Articular chondrocyte of knee joint (primary cell): Measurements from ENCODE around the gene TUBA3E. TPM values are rescaled to one million over a fixed set of nuclear protein-coding genes. Genes with fewer than 3 reads are reported as not detected.

Source experiments
- total RNA-seq: library from RNA; depleted of rRNA; stranded (reverse); fragments of >200 nt; gene quantifications from 2 replicates; pipeline ENCODE4 v1.2.3, GENCODE V29; 2012

The TUBA3E gene
- not detected in 2 replicates for total RNA-seq

GRCh38 chr2:130198343-130198742 lies at the start of gene TUBA3E:
Gene TUBA3E, minus strand, starts transcription at chr2:130198439. Its CDS starts 79 bp downstream, at chr2:130198360.

GRCh38 chr2:130181880-130182682 lies 16.2 kb downstream of the TUBA3E start, which contains the start of gene MZT2B:
Gene MZT2B, plus strand, starts transcription at chr2:130182262. Its CDS starts 21 bp downstream, at chr2:130182283.

GRCh38 chr2:130181325-130181879 lies 16.8 kb downstream of the TUBA3E start, which contains the start of gene SMPD4:
Gene SMPD4, minus strand, starts transcription at chr2:130181602. Its CDS starts 5,010 bp downstream, at chr2:130176592.

GRCh38 chr2:130145006-130145414 lies 53.2 kb downstream of the TUBA3E start, which contains the start of gene CCDC74B:
Gene CCDC74B, minus strand, starts transcription at chr2:130145112. Its CDS starts 116 bp downstream, at chr2:130144996.

Other genes with a start within 250 kb of the TUBA3E start
- not detected in 2 replicates for gene RAB6C, start 218.8 kb downstream of the TUBA3E start, total RNA-seq
- not detected in 2 replicates for gene POTEF, start 69.2 kb downstream of the TUBA3E start, total RNA-seq
- 3.1 and 5.6 TPM in 2 replicates for gene CCDC74B, start 53.3 kb downstream of the TUBA3E start, total RNA-seq
- gene SMPD4, start 16.8 kb downstream of the TUBA3E start, total RNA-seq: 14.4 and 20.4 TPM in 2 replicates
- 91.7 and 127 TPM in 2 replicates for gene MZT2B, start 16.2 kb downstream of the TUBA3E start, total RNA-seq
- 50.5 and 53.4 TPM in 2 replicates for gene IMP4, start 144.5 kb upstream of the TUBA3E start, total RNA-seq
- gene PTPN18, start 157.6 kb upstream of the TUBA3E start, total RNA-seq: 21.8 and 26.7 TPM in 2 replicates